Omental fat pad (tissue), 4 donors: ENCODE measurements around the gene DYNC2LI1. TPM values are rescaled to one million over a fixed set of nuclear protein-coding genes. Genes with fewer than 3 reads are reported as not detected.

Experiments used
- ATAC-seq: fragments of 150-250 bp; one replicate; pipeline ENCODE4 v1.9.1; 2016; ENCODE audit warnings: mild to moderate bottlenecking, moderate library complexity; ENCODE audit not compliant: low FRiP score
- DNase-seq: peaks from one replicate; pipeline ENCODE4 v3.0.0-alpha.2; 2019; ENCODE audit warnings: low spot score
- CTCF ChIP-seq, 3 donors: fragments of 450-650 bp; IDR thresholded peaks; one replicate each; pipeline ENCODE4 v1.5.1; 2016 to 2017; ENCODE audit warnings: antibody characterized with exemption in 3 of 3, mild to moderate bottlenecking in 3 of 3, moderate library complexity in 2 of 3
- total RNA-seq, 4 donors: library from RNA; depleted of rRNA; stranded (reverse); fragments of >200 nt; gene quantifications; one replicate each; pipeline ENCODE4 v1.1.0, GENCODE V29; 2016

The DYNC2LI1 gene
- total RNA-seq, 4 donors from 2014 or later: 13.2 to 24.3 (median 17.1) TPM

GRCh38 chr2:43798300-43798699 is 24.5 kb downstream of the DYNC2LI1 start:
- no peak for DNase-seq
- TF ChIP-seq CTCF (IDR thresholded peaks at IDR 0.05): no peak
- ATAC-seq: no peak

GRCh38 chr2:43800894-43801293 is 27.1 kb downstream of the DYNC2LI1 start:
- DNase-seq: no peak
- no peak for TF ChIP-seq CTCF (IDR thresholded peaks at IDR 0.05)
- no peak for ATAC-seq

- no peak for DNase-seq
- TF ChIP-seq CTCF (IDR thresholded peaks at IDR 0.05): no peak
- ATAC-seq: no peak
Measured at GRCh38 chr2:43802135-43802534, 28.3 kb downstream of the DYNC2LI1 start.

GRCh38 chr2:43803113-43803512 is 29.3 kb downstream of the DYNC2LI1 start:
- ATAC-seq (no peak), DNase-seq (no peak)
- TF ChIP-seq CTCF (IDR thresholded peaks at IDR 0.05): no peak

GRCh38 chr2:43806719-43807031 is 32.8 kb downstream of the DYNC2LI1 start:
- no peak for ATAC-seq
- DNase-seq: no peak
- no peak for TF ChIP-seq CTCF (IDR thresholded peaks at IDR 0.05)

GRCh38 chr2:43810452-43810851 is 36.6 kb downstream of the DYNC2LI1 start:
- TF ChIP-seq CTCF (IDR thresholded peaks at IDR 0.05): no peak
- ATAC-seq (no peak), DNase-seq (no peak)

GRCh38 chr2:43810888-43811287 is 37.0 kb downstream of the DYNC2LI1 start:
- ATAC-seq (no peak), DNase-seq (no peak)
- TF ChIP-seq CTCF (IDR thresholded peaks at IDR 0.05): no peak
